ENCODE data around the gene KIF5A. TPM values are rescaled to one million over a fixed set of nuclear protein-coding genes. Genes with fewer than 3 reads are reported as not detected.
"Not testable (repeated sequence)": the region's sequence is repeated elsewhere in the genome, so short reads cannot be mapped to it uniquely, and the experiment has no call there.

The KIF5A gene
- total RNA-seq, 1 experiment from 2014 or later = 0.05 TPM

- DNase-seq = no peak
- CTCF ChIA-PET = interaction anchor here (1.9 kb wide), 1 partner anchor 32 kb away, joined by 4 read pairs; no protein-coding TSS in a partner anchor
- Histone ChIP-seq H3K4me3 (ENCODE audit: low read depth, low read length) (no peak overlapping the region), H3K4me1 (no peaks in the 10 kb centered on the region), H3K9me3 (no peaks in the 10 kb centered on the region), H3K27me3 (replicated peaks; ENCODE audit: control insufficient read depth, insufficient read depth, low read length) (peaks cover 4% of the 10 kb centered on the region), H3K36me3 (ENCODE audit: control insufficient read depth, insufficient read depth, low read length) (no peaks in the 10 kb centered on the region)
- Mint-ChIP-seq H3K27me3 (ENCODE audit: insufficient read depth, unreplicated experiment) (peaks cover 4% of the 10 kb centered on the region), H3K27ac (ENCODE audit: unreplicated experiment) (no peak overlapping the region), H3K4me1 (ENCODE audit: low read depth, unreplicated experiment) (no peaks in the 10 kb centered on the region), H3K36me3 (ENCODE audit: insufficient read depth, unreplicated experiment) (no peaks in the 10 kb centered on the region), H3K4me3 (ENCODE audit: unreplicated experiment) (no peak overlapping the region), H3K9me3 (ENCODE audit: unreplicated experiment) (no peaks in the 10 kb centered on the region)
- BruUV-seq (replicated peaks) = no TSS peak
- intact Hi-C loops (cut with micrococcal nuclease; ENCODE audit: unreplicated experiment) = no loop called here
- POLR2A ChIA-PET = no interaction called here
- TF ChIP-seq, protein P1, sequence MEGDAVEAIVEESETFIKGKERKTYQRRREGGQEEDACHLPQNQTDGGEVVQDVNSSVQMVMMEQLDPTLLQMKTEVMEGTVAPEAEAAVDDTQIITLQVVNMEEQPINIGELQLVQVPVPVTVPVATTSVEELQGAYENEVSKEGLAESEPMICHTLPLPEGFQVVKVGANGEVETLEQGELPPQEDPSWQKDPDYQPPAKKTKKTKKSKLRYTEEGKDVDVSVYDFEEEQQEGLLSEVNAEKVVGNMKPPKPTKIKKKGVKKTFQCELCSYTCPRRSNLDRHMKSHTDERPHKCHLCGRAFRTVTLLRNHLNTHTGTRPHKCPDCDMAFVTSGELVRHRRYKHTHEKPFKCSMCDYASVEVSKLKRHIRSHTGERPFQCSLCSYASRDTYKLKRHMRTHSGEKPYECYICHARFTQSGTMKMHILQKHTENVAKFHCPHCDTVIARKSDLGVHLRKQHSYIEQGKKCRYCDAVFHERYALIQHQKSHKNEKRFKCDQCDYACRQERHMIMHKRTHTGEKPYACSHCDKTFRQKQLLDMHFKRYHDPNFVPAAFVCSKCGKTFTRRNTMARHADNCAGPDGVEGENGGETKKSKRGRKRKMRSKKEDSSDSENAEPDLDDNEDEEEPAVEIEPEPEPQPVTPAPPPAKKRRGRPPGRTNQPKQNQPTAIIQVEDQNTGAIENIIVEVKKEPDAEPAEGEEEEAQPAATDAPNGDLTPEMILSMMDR (IDR thresholded peaks at IDR 0.05; ENCODE audit: insufficient read depth in 1 of 2, low read depth in 1 of 2, low read length in 1 of 2, severe bottlenecking in 1 of 2, unreplicated experiment in 1 of 2) = no peak
These were observed 65.8 kb downstream of the KIF5A start for GRCh38 chr12:57615637-57616036.

GRCh38 chr12:57616383-57617101 lies 66.7 kb downstream of the KIF5A start:
- CTCF ChIA-PET = interaction anchor here (1.9 kb wide), 1 partner anchor 33 kb away, joined by 4 read pairs; no protein-coding TSS in a partner anchor
- no peak overlapping the region for H3K4me3 ChIP-seq (ENCODE audit: low read depth, low read length)

GRCh38 chr12:57617942-57618341 lies 68.1 kb downstream of the KIF5A start:
- no peaks in the 10 kb centered on the region for H3K36me3 ChIP-seq (ENCODE audit: control insufficient read depth, insufficient read depth, low read length)
- Mint-ChIP-seq H3K4me3 (ENCODE audit: unreplicated experiment) (no peak overlapping the region), H3K36me3 (ENCODE audit: insufficient read depth, unreplicated experiment) (no peaks in the 10 kb centered on the region), H3K27ac (ENCODE audit: unreplicated experiment) (no peak overlapping the region), H3K27me3 (ENCODE audit: insufficient read depth, unreplicated experiment) (peaks cover 13% of the 10 kb centered on the region), H3K9me3 (ENCODE audit: unreplicated experiment) (no peaks in the 10 kb centered on the region), H3K4me1 (ENCODE audit: low read depth, unreplicated experiment) (peaks cover 7% of the 10 kb centered on the region)
- BruUV-seq (replicated peaks) = no TSS peak
- ChIA-PET POLR2A (no interaction called here), CTCF (no interaction called here)
- intact Hi-C loops (cut with micrococcal nuclease; ENCODE audit: unreplicated experiment) = no loop called here
- H3K9me3 ChIP-seq = no peaks in the 10 kb centered on the region
- no peaks in the 10 kb centered on the region; the same call in 1 of the 2 replicates for H3K4me1 ChIP-seq
- DNase-seq = no peak
- no peak overlapping the region for H3K4me3 ChIP-seq (ENCODE audit: low read depth, low read length)
- TF ChIP-seq, protein P1 (IDR thresholded peaks at IDR 0.05; ENCODE audit: insufficient read depth in 1 of 2, low read depth in 1 of 2, low read length in 1 of 2, severe bottlenecking in 1 of 2, unreplicated experiment in 1 of 2) = no peak
- H3K27me3 ChIP-seq (replicated peaks; ENCODE audit: control insufficient read depth, insufficient read depth, low read length) = peaks cover 4% of the 10 kb centered on the region

More at GRCh38 chr12:57616383-57617101, 66.7 kb downstream of the KIF5A start:
- BruUV-seq (replicated peaks) = no TSS peak
- no peaks in the 10 kb centered on the region for H3K4me1 Mint-ChIP-seq (ENCODE audit: low read depth, unreplicated experiment)
- DNase-seq = no peak
- POLR2A ChIA-PET = no interaction called here
- Histone ChIP-seq H3K27me3 (replicated peaks; ENCODE audit: control insufficient read depth, insufficient read depth, low read length) (peaks cover 4% of the 10 kb centered on the region), H3K9me3 (no peaks in the 10 kb centered on the region), H3K36me3 (ENCODE audit: control insufficient read depth, insufficient read depth, low read length) (no peaks in the 10 kb centered on the region), H3K4me1 (no peaks in the 10 kb centered on the region; the same call in 1 of the 2 replicates)
- TF ChIP-seq, protein P1 (IDR thresholded peaks at IDR 0.05; ENCODE audit: insufficient read depth in 1 of 2, low read depth in 1 of 2, low read length in 1 of 2, severe bottlenecking in 1 of 2, unreplicated experiment in 1 of 2) = no peak
- H3K27ac Mint-ChIP-seq (ENCODE audit: unreplicated experiment) = no peak overlapping the region
- H3K9me3 Mint-ChIP-seq (ENCODE audit: unreplicated experiment) = no peaks in the 10 kb centered on the region
- H3K4me3 Mint-ChIP-seq (ENCODE audit: unreplicated experiment) = no peak overlapping the region
- intact Hi-C loops (cut with micrococcal nuclease; ENCODE audit: unreplicated experiment) = no loop called here
- H3K36me3 Mint-ChIP-seq (ENCODE audit: insufficient read depth, unreplicated experiment) = no peaks in the 10 kb centered on the region
- H3K27me3 Mint-ChIP-seq (ENCODE audit: insufficient read depth, unreplicated experiment) = peaks cover 7% of the 10 kb centered on the region

DNA sequence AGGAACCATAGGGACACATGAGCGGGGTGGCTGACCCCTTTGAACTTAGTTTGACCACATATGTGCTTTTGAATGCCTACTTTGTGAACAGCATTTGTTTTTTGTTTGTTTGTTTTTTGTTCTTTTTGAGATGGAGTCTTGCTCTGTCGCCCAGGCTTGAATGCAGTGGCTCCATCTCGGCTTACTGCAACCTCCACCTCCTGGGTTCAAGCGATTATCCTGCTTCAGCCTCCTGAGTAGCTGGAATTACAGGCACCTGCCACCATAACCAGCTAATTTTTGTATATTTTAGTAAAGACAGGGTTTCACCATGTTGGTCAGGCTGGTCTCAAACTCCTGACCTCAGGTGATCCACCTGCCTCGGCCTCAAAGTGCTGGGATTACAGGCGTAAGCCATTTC lies 68.6 kb downstream of the KIF5A start:
- H3K36me3 Mint-ChIP-seq (ENCODE audit: insufficient read depth, unreplicated experiment); CTCF ChIA-PET; POLR2A ChIA-PET; H3K9me3 ChIP-seq; H3K4me3 ChIP-seq (ENCODE audit: low read depth, low read length); H3K4me1 ChIP-seq; H3K27ac Mint-ChIP-seq (ENCODE audit: unreplicated experiment); H3K9me3 Mint-ChIP-seq (ENCODE audit: unreplicated experiment); H3K27me3 ChIP-seq (replicated peaks; ENCODE audit: control insufficient read depth, insufficient read depth, low read length); H3K4me3 Mint-ChIP-seq (ENCODE audit: unreplicated experiment); BruUV-seq (replicated peaks); intact Hi-C loops (cut with micrococcal nuclease; ENCODE audit: unreplicated experiment); H3K36me3 ChIP-seq (ENCODE audit: control insufficient read depth, insufficient read depth, low read length); DNase-seq; H3K4me1 Mint-ChIP-seq (ENCODE audit: low read depth, unreplicated experiment): not testable (repeated sequence)
- peaks cover 17% of the 10 kb centered on the region for H3K27me3 Mint-ChIP-seq (ENCODE audit: insufficient read depth, unreplicated experiment)

Data from Caco-2 (cell line).